ENCODE results near the gene TNFAIP8L1. TPM values are rescaled to one million over a fixed set of nuclear protein-coding genes. Genes with fewer than 3 reads are reported as not detected.
"Not testable (repeated sequence)": the region's sequence is repeated elsewhere in the genome, so short reads cannot be mapped to it uniquely, and the experiment has no call there.

Gene TNFAIP8L1
- total and polyA plus RNA-seq, 2 donors, result 6.6 to 9.9 TPM

GRCh38 chr19:4662812-4663211, 23.5 kb downstream of the TNFAIP8L1 start:
- Histone ChIP-seq H3K36me3 (ENCODE audit: insufficient read depth) (peaks cover 8% of the 10 kb centered on the region), H3K4me1 (ENCODE audit: insufficient read depth) (no peaks in the 10 kb centered on the region), H3K4me3 (ENCODE audit: low read depth, low read length) (no peak overlapping the region), H3K27ac (ENCODE audit: low read depth) (no peak overlapping the region)
- DNase-seq (ENCODE audit: extremely low spot score), result no peak
- 92% methylated on average over 6 of the region's 6 CpGs for WGBS

DNA sequence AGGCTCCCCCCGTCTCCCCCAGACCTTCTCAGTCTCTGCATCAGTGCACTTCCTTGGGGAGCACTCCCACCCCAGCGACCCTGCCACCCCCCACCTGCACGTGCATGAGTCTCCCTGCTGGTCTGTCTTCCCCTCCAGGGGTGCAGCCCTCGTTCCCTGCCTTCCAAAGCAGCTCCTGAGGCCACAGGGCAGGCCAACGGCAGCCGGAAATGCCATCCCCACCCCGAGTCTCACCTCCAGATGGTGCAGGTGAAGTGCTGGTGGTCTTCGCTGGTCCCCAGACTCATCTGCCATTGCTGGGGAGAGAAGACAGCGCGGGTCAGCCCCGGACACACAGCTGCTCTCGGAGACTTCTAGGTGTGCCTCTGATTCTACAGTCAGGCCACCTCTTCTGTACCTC, 25.3 kb downstream of the TNFAIP8L1 start:
- 89% methylated on average over 12 of the region's 12 CpGs for WGBS
- H3K36me3 ChIP-seq (ENCODE audit: insufficient read depth), result peaks cover 7% of the 10 kb centered on the region
- DNase-seq (ENCODE audit: extremely low spot score), result no peak

GRCh38 chr19:4669723-4670480, 30.6 kb downstream of the TNFAIP8L1 start, which contains the start of gene MYDGF:
Gene MYDGF, minus strand, starts transcription at chr19:4670342. Its CDS starts 8 bp downstream, at chr19:4670334.
- H3K4me1 ChIP-seq (ENCODE audit: insufficient read depth), result no peaks in the 10 kb centered on the region
- under 1% methylated on average over 74 of the region's 75 CpGs for WGBS
- no peaks in the 10 kb centered on the region for H3K36me3 ChIP-seq (ENCODE audit: insufficient read depth)
- H3K27ac ChIP-seq (ENCODE audit: low read depth), result peak within 1 kb of the TSS; percentile 78
- peak within 1 kb of the TSS; percentile 94 for H3K4me3 ChIP-seq (ENCODE audit: low read depth, low read length)
- DNase-seq (ENCODE audit: extremely low spot score), result peak; percentile 49

More for the DNA sequence above, 25.3 kb downstream of the TNFAIP8L1 start:
- no peaks in the 10 kb centered on the region for H3K4me1 ChIP-seq (ENCODE audit: insufficient read depth)
- no peak overlapping the region for H3K4me3 ChIP-seq (ENCODE audit: low read depth, low read length)
- H3K27ac ChIP-seq (ENCODE audit: low read depth), result no peak overlapping the region

DNA sequence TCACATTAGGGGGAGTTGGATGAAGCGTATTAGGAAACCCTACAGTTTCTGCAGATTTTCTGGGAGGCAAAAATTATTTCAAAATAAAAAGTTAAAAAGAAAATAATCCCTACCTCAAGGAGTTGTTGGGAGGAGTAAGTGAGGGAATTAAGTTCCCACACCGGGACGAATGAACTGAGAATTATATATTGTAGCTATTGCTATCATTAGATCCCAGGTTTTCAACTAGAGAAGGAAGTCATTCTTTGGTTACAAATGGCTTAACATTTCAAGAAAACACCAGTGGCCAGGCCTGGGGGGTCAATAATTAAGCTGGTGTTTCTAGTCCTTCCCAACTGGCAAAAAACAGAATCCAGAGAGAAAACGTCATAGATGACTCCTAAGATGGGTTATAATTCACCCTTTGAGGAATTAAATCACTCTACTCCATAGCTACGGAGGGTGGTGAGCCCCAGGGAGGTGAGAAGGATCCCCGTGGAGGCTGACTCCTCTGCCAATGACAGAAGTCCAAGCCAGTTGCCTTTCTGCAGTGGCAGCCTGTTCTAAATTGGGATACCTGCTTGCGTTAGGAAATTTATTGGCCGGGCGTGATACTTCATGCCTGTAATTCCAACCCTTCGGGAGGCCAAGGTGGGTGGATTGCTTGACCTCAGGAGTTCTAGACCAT, 32.0 kb downstream of the TNFAIP8L1 start:
- WGBS, result 69% methylated on average over 10 of the region's 10 CpGs
- no peaks in the 10 kb centered on the region for H3K36me3 ChIP-seq (ENCODE audit: insufficient read depth)
- DNase-seq (ENCODE audit: extremely low spot score), result no peak
- no peak overlapping the region for H3K27ac ChIP-seq (ENCODE audit: low read depth)
- no peaks in the 10 kb centered on the region for H3K4me1 ChIP-seq (ENCODE audit: insufficient read depth)
- H3K4me3 ChIP-seq (ENCODE audit: low read depth, low read length), result no peak overlapping the region

DNA sequence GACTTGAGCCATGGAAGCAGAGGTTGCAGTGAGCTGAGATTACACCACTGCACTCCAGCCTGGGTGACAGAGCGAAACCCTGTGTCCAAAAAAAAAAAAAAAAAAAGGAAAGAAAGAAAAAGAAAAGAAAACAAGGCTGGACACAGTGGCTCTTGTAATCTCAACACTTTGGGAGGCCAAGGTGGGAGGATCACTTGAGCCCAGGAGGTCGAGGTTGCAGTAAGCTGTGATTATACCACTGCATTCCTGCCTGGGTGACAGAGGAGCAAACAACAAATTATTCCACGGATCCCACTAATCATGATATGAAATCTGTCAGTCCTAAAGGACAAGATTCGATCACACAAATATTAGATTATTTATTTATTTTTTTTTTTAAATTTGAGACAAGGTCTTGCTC, 33.9 kb downstream of the TNFAIP8L1 start:
- 56% methylated on average over 4 of the region's 4 CpGs for WGBS
- H3K4me1 ChIP-seq (ENCODE audit: insufficient read depth), result no peaks in the 10 kb centered on the region
- no peak overlapping the region for H3K27ac ChIP-seq (ENCODE audit: low read depth)
- no peak overlapping the region for H3K4me3 ChIP-seq (ENCODE audit: low read depth, low read length)
- no peak for DNase-seq (ENCODE audit: extremely low spot score)
- no peaks in the 10 kb centered on the region for H3K36me3 ChIP-seq (ENCODE audit: insufficient read depth)

DNA sequence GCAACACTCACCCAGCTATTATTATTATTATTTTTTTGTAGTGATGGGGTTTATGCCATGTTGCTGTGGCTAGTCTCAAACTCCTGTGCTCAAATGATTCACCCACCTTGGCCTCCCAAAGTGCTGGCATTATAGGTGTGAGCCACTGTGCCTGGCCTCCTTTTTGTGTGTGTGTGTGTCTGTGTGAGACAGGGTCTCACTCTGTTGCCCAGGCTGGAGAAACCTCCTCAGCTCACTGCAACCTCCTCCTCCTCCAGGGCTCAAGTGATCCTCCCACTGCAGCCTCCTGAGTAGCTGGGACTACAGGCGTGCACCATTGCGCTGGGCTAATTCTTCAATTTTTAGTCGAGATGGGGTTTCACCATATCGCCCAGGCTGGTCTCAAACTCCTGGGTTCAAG, 34.4 kb downstream of the TNFAIP8L1 start:
- Histone ChIP-seq H3K4me1 (ENCODE audit: insufficient read depth) (no peaks in the 10 kb centered on the region), H3K4me3 (ENCODE audit: low read depth, low read length) (no peak overlapping the region), H3K27ac (ENCODE audit: low read depth) (no peak overlapping the region), H3K36me3 (ENCODE audit: insufficient read depth) (no peaks in the 10 kb centered on the region)
- WGBS, result 96% methylated on average over 4 of the region's 4 CpGs
- no peak for DNase-seq (ENCODE audit: extremely low spot score)

DNA sequence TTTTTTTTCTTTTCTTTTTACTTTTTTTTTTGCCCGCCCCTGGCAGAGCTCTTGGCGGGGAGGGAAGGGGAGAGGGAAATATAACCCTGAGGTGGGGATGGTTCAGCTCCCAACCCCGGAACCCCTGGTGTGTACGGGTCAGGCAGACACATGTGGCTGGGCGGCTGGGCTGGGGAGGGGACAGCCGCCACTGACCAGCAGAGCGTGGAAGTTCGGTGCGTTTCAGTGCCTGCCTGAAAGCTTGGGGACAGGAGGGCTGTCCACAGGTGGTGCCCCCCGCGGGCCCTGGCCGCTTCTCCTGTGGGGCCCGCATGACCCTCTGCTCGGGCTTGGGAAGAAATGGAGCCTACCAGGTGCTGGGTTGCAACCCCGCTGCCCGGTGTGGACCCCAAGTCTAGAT, 36.0 kb downstream of the TNFAIP8L1 start:
- Histone ChIP-seq H3K4me1 (ENCODE audit: insufficient read depth) (no peaks in the 10 kb centered on the region), H3K4me3 (ENCODE audit: low read depth, low read length) (no peak overlapping the region), H3K36me3 (ENCODE audit: insufficient read depth) (no peaks in the 10 kb centered on the region), H3K27ac (ENCODE audit: low read depth) (no peak overlapping the region)
- 93% methylated on average over 16 of the region's 16 CpGs for WGBS
- no peak for DNase-seq (ENCODE audit: extremely low spot score)

DNA sequence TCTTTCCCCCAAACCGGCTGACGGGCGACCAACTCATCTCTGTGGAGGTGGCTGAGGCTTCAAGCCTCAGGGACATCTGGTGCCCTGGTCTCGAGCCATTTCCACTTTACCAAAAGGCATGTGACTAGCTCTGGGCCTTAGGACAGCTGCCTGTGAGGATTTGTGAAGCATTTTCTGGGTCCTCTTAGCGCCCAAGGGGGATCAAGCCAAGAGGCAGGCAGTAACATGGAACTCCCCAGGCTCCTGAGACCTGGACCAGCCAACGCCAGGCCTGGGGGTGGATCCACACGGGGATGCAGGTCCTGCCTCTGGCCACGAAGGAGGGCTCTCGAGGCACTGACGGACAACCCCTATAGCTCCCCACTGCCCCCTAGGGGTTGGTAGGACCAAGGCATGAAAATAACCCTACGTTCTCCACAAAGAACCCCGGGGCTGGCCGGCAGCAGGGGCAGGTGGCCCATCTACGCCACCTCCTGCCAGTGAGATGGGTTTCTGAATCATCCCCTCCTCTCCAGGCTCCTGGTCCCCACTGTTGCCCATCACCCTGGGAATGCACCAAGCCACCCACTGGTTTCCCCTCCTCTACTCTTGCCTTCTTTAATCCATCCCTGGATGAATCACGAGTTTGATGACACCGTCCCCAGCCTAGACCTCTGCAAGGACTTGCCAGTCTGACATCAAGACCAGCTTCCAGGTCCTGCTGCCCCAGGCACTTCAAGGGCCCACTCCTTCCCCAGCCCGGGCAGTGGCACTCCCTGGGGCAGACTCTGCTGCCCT, 37.8 kb downstream of the TNFAIP8L1 start:
- 68% methylated on average over 17 of the region's 17 CpGs for WGBS
- Histone ChIP-seq H3K4me1 (ENCODE audit: insufficient read depth) (no peaks in the 10 kb centered on the region), H3K4me3 (ENCODE audit: low read depth, low read length) (no peak overlapping the region), H3K36me3 (ENCODE audit: insufficient read depth) (no peaks in the 10 kb centered on the region), H3K27ac (ENCODE audit: low read depth) (no peak overlapping the region)
- DNase-seq (ENCODE audit: extremely low spot score), result no peak

GRCh38 chr19:4678881-4679790, 39.8 kb downstream of the TNFAIP8L1 start:
- Histone ChIP-seq H3K27ac (ENCODE audit: low read depth) (no peak overlapping the region), H3K4me1 (ENCODE audit: insufficient read depth) (no peaks in the 10 kb centered on the region), H3K4me3 (ENCODE audit: low read depth, low read length) (no peak overlapping the region), H3K36me3 (ENCODE audit: insufficient read depth) (peaks cover 3% of the 10 kb centered on the region)
- 51% methylated on average over 34 of the region's 34 CpGs for WGBS
- DNase-seq (ENCODE audit: extremely low spot score), result no peak

- DNase-seq (ENCODE audit: extremely low spot score); H3K4me1 ChIP-seq (ENCODE audit: insufficient read depth); H3K27ac ChIP-seq (ENCODE audit: low read depth); H3K4me3 ChIP-seq (ENCODE audit: low read depth, low read length); H3K36me3 ChIP-seq (ENCODE audit: insufficient read depth): not testable (repeated sequence)
- WGBS, result 95% methylated on average over 7 of the region's 7 CpGs
These were observed 40.7 kb downstream of the TNFAIP8L1 start for GRCh38 chr19:4680021-4680420.

DNA sequence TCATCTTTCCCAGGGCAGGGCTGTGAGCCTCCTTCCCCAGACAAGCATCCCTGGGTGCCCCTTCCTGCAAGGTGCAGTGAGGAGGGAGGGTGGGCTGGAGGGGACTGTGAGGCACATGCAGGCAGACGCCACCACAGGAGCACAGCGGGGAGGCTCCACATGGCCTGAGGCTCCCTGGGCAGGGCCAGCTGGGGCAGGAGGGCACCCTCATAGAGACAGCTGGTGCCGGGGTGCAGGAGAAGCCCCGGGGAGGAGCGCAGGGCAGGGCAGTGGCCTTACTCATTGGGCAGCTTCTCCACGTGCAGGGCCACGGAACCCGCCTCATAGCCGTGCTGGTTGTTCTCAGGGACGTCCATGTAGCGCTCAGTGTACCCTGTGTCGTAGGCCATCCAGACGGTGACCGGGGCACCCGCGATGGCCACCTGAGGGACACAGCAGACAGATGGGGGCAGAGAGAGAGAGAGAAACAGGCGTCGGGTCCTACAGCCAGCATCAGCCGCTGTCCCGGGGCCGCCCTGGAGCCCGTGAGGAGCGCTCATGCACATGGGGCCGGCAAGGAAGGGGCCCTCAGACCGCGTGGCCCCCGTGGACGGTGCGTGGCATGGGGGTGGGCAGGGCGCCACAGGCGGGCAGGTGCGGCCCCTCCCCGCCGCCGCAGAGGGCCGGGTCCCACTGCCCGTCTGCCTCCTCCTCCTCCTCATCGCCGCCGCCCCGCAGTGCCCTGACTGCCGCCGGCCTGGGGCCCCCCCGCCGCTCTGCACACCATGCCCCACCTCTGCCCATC, 43.3 kb downstream of the TNFAIP8L1 start:
- Histone ChIP-seq H3K4me3 (ENCODE audit: low read depth, low read length) (no peak overlapping the region), H3K36me3 (ENCODE audit: insufficient read depth) (peaks cover 4% of the 10 kb centered on the region), H3K4me1 (ENCODE audit: insufficient read depth) (no peaks in the 10 kb centered on the region), H3K27ac (ENCODE audit: low read depth) (no peak overlapping the region)
- no peak for DNase-seq (ENCODE audit: extremely low spot score)
- WGBS, result 95% methylated on average over 45 of the region's 45 CpGs

DNA sequence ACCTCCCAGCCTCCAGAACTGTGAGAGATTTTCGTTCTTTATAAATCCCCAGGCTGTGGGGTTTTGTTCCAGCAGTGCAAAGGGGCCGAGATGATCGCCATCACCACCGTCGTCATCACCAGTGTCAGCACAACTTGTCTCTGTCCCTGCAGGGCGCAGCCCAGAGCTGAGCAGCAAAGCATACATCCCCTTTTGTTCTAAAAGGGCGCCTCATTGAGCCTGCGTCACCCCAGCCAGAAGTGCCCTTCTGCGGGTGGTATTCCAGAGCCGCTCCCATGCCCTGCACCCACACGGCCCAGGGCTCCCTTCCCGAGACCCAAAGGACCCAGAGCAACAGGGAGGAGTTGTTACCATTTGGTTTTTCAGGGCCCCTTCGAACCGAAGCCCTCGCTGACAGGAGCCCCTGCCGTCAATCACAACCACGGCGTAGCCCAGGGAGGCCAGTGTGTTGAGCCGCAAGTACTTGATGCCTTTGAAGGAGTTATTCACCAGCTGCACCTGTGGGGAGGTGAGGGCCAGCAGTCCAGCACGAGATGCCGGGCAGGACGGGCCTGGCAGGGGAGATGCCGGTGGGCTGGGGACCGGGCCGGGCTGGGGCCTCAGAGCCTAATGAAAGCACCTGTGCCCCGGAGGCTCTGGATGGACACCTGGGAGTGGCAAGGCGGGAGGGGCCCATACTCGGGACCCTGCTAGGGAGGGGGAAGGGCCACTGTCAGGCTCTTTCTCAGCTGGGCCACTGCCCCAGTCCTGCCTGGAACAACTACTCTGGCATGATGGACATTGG, 45.2 kb downstream of the TNFAIP8L1 start:
- Histone ChIP-seq H3K4me3 (ENCODE audit: low read depth, low read length) (no peak overlapping the region), H3K36me3 (ENCODE audit: insufficient read depth) (peaks cover 9% of the 10 kb centered on the region), H3K27ac (ENCODE audit: low read depth) (no peak overlapping the region), H3K4me1 (ENCODE audit: insufficient read depth) (no peaks in the 10 kb centered on the region)
- no peak for DNase-seq (ENCODE audit: extremely low spot score)
- 91% methylated on average over 28 of the region's 28 CpGs for WGBS
